Mesendoderm (in vitro differentiated cells): Measurements from ENCODE around the gene ACSS2.

Experiments
- DNase-seq: peaks from one replicate; pipeline ENCODE4 v3.0.0; 2013
- H2AK5ac ChIP-seq: 2 replicates; pipeline ENCODE4 v1.6.1; 2013; ENCODE audit warnings: low read length, inconsistent platforms
- H2BK120ac ChIP-seq: 2 replicates; pipeline ENCODE4 v1.6.1; 2013; ENCODE audit warnings: low read depth, mild to moderate bottlenecking, low read length, moderate library complexity, mixed read lengths
- H2BK15ac ChIP-seq: replicated peaks from 2 replicates; pipeline ENCODE4 v1.6.1; 2013; ENCODE audit warnings: low read depth, mild to moderate bottlenecking, moderate library complexity
- H2BK5ac ChIP-seq: 2 replicates; pipeline ENCODE4 v1.6.1; 2013; ENCODE audit warnings: low read length, inconsistent platforms
- H3K18ac ChIP-seq: 2 replicates; pipeline ENCODE4 v1.6.1; 2013; ENCODE audit warnings: mild to moderate bottlenecking, low read length, mixed read lengths
- H3K23ac ChIP-seq: one replicate; pipeline ENCODE4 v1.6.1; 2013; ENCODE audit warnings: low read length
- H3K27ac ChIP-seq: 2 replicates; pipeline ENCODE4 v1.5.1; 2013; ENCODE audit warnings: low read depth, mild to moderate bottlenecking, inconsistent platforms, low read length, moderate library complexity
- H3K27me3 ChIP-seq: 2 replicates; pipeline ENCODE4 v1.6.1; 2013; ENCODE audit warnings: low read length, control low read depth, mild to moderate bottlenecking, inconsistent platforms; ENCODE audit not compliant: insufficient read depth, poor library complexity
- H3K36me3 ChIP-seq: 2 replicates; pipeline ENCODE4 v1.6.1; 2013; ENCODE audit warnings: low read length, inconsistent platforms; ENCODE audit not compliant: control insufficient read depth, insufficient read depth
- H3K4ac ChIP-seq: one replicate; pipeline ENCODE4 v1.6.1; 2013; ENCODE audit warnings: low read depth, mild to moderate bottlenecking, low read length, moderate library complexity
- H3K4me1 ChIP-seq: 2 replicates; pipeline ENCODE4 v1.6.1; 2013; ENCODE audit warnings: low read depth, low read length, inconsistent platforms; ENCODE audit not compliant: control insufficient read depth
- H3K4me2 ChIP-seq: 2 replicates; pipeline ENCODE4 v1.6.1; 2013; ENCODE audit warnings: low read length
- H3K4me3 ChIP-seq: 2 replicates; pipeline ENCODE4 v1.5.1; 2013; ENCODE audit warnings: mild to moderate bottlenecking, low read length
- H3K56ac ChIP-seq: one replicate; pipeline ENCODE4 v1.6.1; 2013; ENCODE audit warnings: low read length
- H3K79me1 ChIP-seq: 2 replicates; pipeline ENCODE4 v1.6.1; 2013; ENCODE audit warnings: low read length, inconsistent platforms
- H3K79me2 ChIP-seq: 2 replicates; pipeline ENCODE4 v1.6.1; 2013; ENCODE audit warnings: mild to moderate bottlenecking, low read length; ENCODE audit not compliant: control insufficient read depth, insufficient read depth
- H3K9ac ChIP-seq: 2 replicates; pipeline ENCODE4 v1.6.1; 2013; ENCODE audit warnings: low read length, inconsistent platforms
- H4K5ac ChIP-seq: one replicate; pipeline ENCODE4 v1.6.1; 2013; ENCODE audit warnings: low read length
- H4K8ac ChIP-seq: one replicate; pipeline ENCODE4 v1.6.1; 2013; ENCODE audit warnings: low read depth, mild to moderate bottlenecking, control low read depth, low read length, moderate library complexity
- WGBS: extraction: QIAGEN DNeasy Blood & Tissue Kit; methylation state at CpG from one replicate; pipeline ENCODE4 v1.1.7; 2013; ENCODE audit warnings: low lambda C conversion rate, missing lambda C conversion rate; ENCODE audit not compliant: insufficient coverage; ENCODE audit errors: extremely low coverage; 5-methylcytosine and 5-hydroxymethylcytosine counted together

Gene ACSS2

GRCh38 chr20:34970846-34971560 is 94.6 kb downstream of the ACSS2 start:
- Histone ChIP-seq H3K79me2 (no peaks in the 10 kb centered on the region), H3K4ac (no peak overlapping the region), H3K79me1 (no peaks in the 10 kb centered on the region), H3K18ac (no peak overlapping the region), H3K4me1 (no peaks in the 10 kb centered on the region), H3K56ac (no peak overlapping the region), H3K4me2 (no peak overlapping the region), H3K36me3 (no peaks in the 10 kb centered on the region), H2BK120ac (no peak overlapping the region), H3K23ac (no peak overlapping the region), H2BK5ac (no peak overlapping the region), H2AK5ac (no peak overlapping the region), H3K27me3 (no peaks in the 10 kb centered on the region), H4K8ac (no peak overlapping the region), H3K9ac (no peak overlapping the region), H3K27ac (no peak overlapping the region), H4K5ac (no peak overlapping the region), H3K4me3 (no peak overlapping the region), H2BK15ac (no peak overlapping the region)
- DNase-seq = no peak
- WGBS = no CpG with 5 or more reads among the region's 9 CpGs

- Histone ChIP-seq H3K23ac (no peak overlapping the region), H3K4me3 (no peak overlapping the region), H3K4ac (no peak overlapping the region), H3K4me2 (no peak overlapping the region), H3K4me1 (no peaks in the 10 kb centered on the region), H2BK120ac (no peak overlapping the region), H3K9ac (no peak overlapping the region), H2BK5ac (no peak overlapping the region), H3K27me3 (no peaks in the 10 kb centered on the region), H2AK5ac (no peak overlapping the region), H3K18ac (no peak overlapping the region), H2BK15ac (no peak overlapping the region), H3K36me3 (no peaks in the 10 kb centered on the region), H3K27ac (no peak overlapping the region), H4K8ac (no peak overlapping the region), H3K79me1 (no peaks in the 10 kb centered on the region), H3K79me2 (no peaks in the 10 kb centered on the region), H3K56ac (no peak overlapping the region), H4K5ac (no peak overlapping the region)
- no peak for DNase-seq
- no CpG with 5 or more reads among the region's 10 CpGs for WGBS
These were observed 95.3 kb downstream of the ACSS2 start for GRCh38 chr20:34971561-34972235.

- H3K79me1 ChIP-seq = no peaks in the 10 kb centered on the region
- H3K4me3 ChIP-seq = no peak overlapping the region
- no peak overlapping the region for H4K8ac ChIP-seq
- no peak overlapping the region for H3K56ac ChIP-seq
- H3K18ac ChIP-seq = no peak overlapping the region
- no peak overlapping the region for H2BK15ac ChIP-seq
- H3K4ac ChIP-seq = no peak overlapping the region
- H3K36me3 ChIP-seq = no peaks in the 10 kb centered on the region
- no peaks in the 10 kb centered on the region for H3K27me3 ChIP-seq
- H3K9ac ChIP-seq = no peak overlapping the region
- no peak overlapping the region for H3K23ac ChIP-seq
- no peak overlapping the region for H2BK5ac ChIP-seq
- H4K5ac ChIP-seq = no peak overlapping the region
- no peak for DNase-seq
- H3K4me1 ChIP-seq = no peaks in the 10 kb centered on the region
- no peak overlapping the region for H3K4me2 ChIP-seq
- H2BK120ac ChIP-seq = no peak overlapping the region
- no peak overlapping the region for H3K27ac ChIP-seq
- H2AK5ac ChIP-seq = no peak overlapping the region
- no CpG with 5 or more reads among the region's 4 CpGs for WGBS
- no peaks in the 10 kb centered on the region for H3K79me2 ChIP-seq
These were observed 97.8 kb downstream of the ACSS2 start for GRCh38 chr20:34974246-34974645.

GRCh38 chr20:34976286-34976685 is 99.9 kb downstream of the ACSS2 start:
- Histone ChIP-seq H2BK5ac (no peak overlapping the region), H3K4ac (no peak overlapping the region), H2AK5ac (no peak overlapping the region), H3K27ac (no peak overlapping the region), H2BK15ac (no peak overlapping the region), H3K4me2 (no peak overlapping the region), H3K4me1 (no peaks in the 10 kb centered on the region), H3K56ac (no peak overlapping the region), H3K36me3 (no peaks in the 10 kb centered on the region), H3K79me2 (no peaks in the 10 kb centered on the region), H3K18ac (no peak overlapping the region), H2BK120ac (no peak overlapping the region), H3K27me3 (no peaks in the 10 kb centered on the region), H4K8ac (no peak overlapping the region), H4K5ac (no peak overlapping the region), H3K9ac (no peak overlapping the region), H3K4me3 (no peak overlapping the region), H3K23ac (no peak overlapping the region), H3K79me1 (no peaks in the 10 kb centered on the region)
- no peak for DNase-seq
- WGBS = no CpG with 5 or more reads among the region's 12 CpGs
